ENCODE results near the gene CDK16.

DNA sequence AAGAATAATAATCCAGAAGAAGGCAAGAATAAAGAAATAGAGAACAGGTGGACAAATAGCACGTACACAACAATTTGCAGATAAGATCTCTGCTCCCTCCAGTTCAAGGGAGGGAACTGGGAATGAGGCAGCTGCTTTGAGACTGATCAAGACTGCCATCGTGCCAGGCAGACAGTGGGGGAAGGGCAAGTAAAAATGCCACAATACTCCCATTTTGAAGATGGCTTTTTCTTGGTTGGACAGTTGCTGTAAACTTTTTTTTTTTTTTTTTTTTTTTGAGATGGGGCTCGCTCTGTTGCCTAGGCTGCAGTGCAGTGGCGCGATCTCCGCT is 31.5 kb downstream of the CDK16 start:
- TF ChIP-seq, protein P1, sequence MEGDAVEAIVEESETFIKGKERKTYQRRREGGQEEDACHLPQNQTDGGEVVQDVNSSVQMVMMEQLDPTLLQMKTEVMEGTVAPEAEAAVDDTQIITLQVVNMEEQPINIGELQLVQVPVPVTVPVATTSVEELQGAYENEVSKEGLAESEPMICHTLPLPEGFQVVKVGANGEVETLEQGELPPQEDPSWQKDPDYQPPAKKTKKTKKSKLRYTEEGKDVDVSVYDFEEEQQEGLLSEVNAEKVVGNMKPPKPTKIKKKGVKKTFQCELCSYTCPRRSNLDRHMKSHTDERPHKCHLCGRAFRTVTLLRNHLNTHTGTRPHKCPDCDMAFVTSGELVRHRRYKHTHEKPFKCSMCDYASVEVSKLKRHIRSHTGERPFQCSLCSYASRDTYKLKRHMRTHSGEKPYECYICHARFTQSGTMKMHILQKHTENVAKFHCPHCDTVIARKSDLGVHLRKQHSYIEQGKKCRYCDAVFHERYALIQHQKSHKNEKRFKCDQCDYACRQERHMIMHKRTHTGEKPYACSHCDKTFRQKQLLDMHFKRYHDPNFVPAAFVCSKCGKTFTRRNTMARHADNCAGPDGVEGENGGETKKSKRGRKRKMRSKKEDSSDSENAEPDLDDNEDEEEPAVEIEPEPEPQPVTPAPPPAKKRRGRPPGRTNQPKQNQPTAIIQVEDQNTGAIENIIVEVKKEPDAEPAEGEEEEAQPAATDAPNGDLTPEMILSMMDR (IDR thresholded peaks at IDR 0.05) = no peak
- TF ChIP-seq RCOR1 (IDR thresholded peaks at IDR 0.05; ENCODE audit: low read length) (no peak), TCF12 (IDR thresholded peaks at IDR 0.05) (no peak), CHD2 (IDR thresholded peaks at IDR 0.05; ENCODE audit: low read length, partially characterized antibody) (no peak), JUND (IDR thresholded peaks at IDR 0.05) (no peak), EP300 (IDR thresholded peaks at IDR 0.05; ENCODE audit: borderline replicate concordance in 1 of 2, low read depth in 1 of 2, low read length in 1 of 2) (no peak), SMC3 (IDR thresholded peaks at IDR 0.05; ENCODE audit: low read depth, low read length) (no peak), YY1 (IDR thresholded peaks at IDR 0.05; ENCODE audit: low read depth) (no peak)
- TF ChIP-seq, protein P2, sequence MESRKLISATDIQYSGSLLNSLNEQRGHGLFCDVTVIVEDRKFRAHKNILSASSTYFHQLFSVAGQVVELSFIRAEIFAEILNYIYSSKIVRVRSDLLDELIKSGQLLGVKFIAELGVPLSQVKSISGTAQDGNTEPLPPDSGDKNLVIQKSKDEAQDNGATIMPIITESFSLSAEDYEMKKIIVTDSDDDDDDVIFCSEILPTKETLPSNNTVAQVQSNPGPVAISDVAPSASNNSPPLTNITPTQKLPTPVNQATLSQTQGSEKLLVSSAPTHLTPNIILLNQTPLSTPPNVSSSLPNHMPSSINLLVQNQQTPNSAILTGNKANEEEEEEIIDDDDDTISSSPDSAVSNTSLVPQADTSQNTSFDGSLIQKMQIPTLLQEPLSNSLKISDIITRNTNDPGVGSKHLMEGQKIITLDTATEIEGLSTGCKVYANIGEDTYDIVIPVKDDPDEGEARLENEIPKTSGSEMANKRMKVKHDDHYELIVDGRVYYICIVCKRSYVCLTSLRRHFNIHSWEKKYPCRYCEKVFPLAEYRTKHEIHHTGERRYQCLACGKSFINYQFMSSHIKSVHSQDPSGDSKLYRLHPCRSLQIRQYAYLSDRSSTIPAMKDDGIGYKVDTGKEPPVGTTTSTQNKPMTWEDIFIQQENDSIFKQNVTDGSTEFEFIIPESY (IDR thresholded peaks at IDR 0.05; ENCODE audit: borderline replicate concordance, low read depth) = no peak

All from SK-N-SH (cell line).